D721Med (cell line): Measurements from ENCODE around the gene SCFD2.

Experiments
- DNase-seq: peaks from one replicate; pipeline ENCODE4 v3.0.0; 2011; ENCODE audit warnings: low spot score; ENCODE audit not compliant: insufficient read length
- FAIRE-seq: peaks from 2 replicates; lab custom pipeline; 2011; peaks lifted over from hg19 to GRCh38; lab: Jason Lieb, UNC
- TF ChIP-seq, protein P1 (sequence below): IDR thresholded peaks from 2 replicates; pipeline ENCODE4 v1.5.1; 2012; ENCODE audit warnings: mild to moderate bottlenecking, control low read depth; ENCODE audit not compliant: insufficient read depth; ENCODE audit errors: missing control alignments

The SCFD2 gene

DNA sequence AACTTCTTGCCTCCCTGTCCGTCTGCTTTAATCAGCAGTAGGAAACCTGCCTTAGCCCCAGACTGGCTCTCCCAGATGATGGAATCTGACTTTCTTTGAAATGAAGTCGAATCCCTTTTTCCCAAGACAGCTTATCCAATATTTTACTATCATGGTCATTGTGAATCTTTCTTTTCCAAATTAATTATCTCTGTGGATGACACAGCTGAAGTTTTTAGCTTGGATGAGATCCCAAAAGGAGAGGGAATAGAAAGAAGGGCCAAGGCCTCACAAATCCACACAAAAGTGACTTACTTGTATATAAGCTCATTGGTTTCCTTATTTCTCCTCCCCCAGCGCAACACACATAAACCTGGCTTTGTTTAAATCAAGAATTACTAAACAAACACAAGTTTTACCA lies 403.1 kb downstream of the SCFD2 start:
- TF ChIP-seq, protein P1, sequence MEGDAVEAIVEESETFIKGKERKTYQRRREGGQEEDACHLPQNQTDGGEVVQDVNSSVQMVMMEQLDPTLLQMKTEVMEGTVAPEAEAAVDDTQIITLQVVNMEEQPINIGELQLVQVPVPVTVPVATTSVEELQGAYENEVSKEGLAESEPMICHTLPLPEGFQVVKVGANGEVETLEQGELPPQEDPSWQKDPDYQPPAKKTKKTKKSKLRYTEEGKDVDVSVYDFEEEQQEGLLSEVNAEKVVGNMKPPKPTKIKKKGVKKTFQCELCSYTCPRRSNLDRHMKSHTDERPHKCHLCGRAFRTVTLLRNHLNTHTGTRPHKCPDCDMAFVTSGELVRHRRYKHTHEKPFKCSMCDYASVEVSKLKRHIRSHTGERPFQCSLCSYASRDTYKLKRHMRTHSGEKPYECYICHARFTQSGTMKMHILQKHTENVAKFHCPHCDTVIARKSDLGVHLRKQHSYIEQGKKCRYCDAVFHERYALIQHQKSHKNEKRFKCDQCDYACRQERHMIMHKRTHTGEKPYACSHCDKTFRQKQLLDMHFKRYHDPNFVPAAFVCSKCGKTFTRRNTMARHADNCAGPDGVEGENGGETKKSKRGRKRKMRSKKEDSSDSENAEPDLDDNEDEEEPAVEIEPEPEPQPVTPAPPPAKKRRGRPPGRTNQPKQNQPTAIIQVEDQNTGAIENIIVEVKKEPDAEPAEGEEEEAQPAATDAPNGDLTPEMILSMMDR: no peak
- DNase-seq: no peak
- FAIRE-seq: no peak

DNA sequence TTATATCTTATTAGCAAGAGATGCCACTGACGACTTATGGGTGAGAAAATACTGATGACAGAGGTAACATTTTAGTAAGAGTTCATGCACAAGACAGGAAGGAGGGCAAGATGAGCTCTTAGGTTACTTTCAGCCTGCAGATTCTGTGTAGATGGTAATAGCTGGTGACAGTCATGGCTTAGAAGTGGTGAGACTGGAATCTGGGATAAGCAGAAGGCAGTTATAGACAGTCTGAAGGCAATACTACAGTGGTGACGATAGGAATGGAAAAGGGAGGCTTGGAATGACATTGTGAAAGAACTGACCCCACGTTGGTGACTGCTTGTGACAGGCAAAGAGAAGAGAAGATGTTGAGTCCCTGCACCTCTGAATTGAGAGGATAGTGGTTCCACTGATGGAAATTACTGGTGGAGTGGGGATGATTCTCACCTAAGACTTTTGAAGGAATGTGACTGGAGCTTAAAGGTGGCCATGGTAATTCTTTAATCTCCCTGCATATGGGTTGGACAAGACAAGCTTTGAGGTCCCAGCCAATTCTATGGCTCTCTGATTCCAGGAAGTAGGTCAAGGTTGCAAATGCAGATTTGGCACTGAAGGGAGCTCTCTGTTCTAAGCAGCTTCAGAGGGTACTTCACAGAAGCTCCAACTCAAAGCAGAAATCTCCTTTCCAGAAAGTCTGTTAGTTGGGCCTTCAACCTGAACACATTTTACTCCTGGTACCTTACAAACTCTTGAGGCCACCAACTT lies 404.0 kb downstream of the SCFD2 start:
- no peak for FAIRE-seq
- DNase-seq: no peak
- TF ChIP-seq, protein P1: no peak

DNA sequence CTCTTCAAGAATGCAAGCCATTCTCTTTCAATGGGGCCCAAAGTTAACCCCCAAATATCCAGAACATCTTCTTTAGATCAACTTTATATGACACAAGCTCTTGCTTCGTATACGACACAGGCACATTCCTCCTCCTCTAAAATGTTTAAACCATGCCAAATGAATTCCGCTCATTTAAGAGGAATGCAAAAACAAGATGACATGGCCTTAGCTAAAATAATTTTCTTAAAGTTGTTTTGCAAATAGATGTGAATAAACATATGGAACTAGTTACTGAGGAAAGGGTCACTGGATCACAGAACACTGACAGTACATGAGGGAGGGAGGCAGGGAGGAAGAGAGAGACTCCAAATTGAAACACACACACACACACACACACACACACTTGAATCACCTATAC lies 406.3 kb downstream of the SCFD2 start:
- TF ChIP-seq, protein P1: no peak

GRCh38 chr4:52957835-52958631 lies 407.8 kb downstream of the SCFD2 start:
- no peak for FAIRE-seq
- TF ChIP-seq, protein P1: no peak
- no peak for DNase-seq

More for the DNA sequence above, 406.3 kb downstream of the SCFD2 start:
- no peak for DNase-seq
- no peak for FAIRE-seq

DNA sequence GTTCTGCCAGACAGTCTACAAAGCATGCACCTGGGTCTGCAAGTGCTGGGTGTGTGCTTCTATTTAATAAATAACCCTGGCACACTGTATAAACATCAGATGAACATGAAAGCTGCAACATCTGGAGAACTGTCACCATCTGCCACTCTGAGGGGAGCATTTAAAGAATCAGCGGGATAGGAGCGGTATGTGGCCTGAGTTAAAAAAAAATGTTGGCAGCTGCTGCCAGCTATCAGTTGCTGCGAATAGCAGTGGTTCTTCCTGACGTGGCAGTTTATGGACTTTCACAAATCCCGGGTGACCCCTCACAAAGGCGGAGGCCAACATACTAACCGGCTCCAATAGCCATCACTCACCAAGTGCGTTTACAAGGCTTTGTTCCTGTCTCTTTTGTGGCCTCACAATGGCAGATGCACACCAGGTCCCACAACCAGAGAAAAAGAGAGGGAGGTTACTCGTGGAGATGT lies 408.6 kb downstream of the SCFD2 start:
- no peak for DNase-seq
- FAIRE-seq: no peak
- TF ChIP-seq, protein P1: no peak

- DNase-seq: no peak
- TF ChIP-seq, protein P1: no peak
- FAIRE-seq: no peak
Observed at GRCh38 chr4:52956691-52957090, 409.2 kb downstream of the SCFD2 start.

- DNase-seq: no peak
- FAIRE-seq: no peak
- TF ChIP-seq, protein P1: no peak
Observed at GRCh38 chr4:52954560-52955170, 411.2 kb downstream of the SCFD2 start.
